Erythroblast (primary cell): ENCODE data around the gene SALL2.

Source experiments
- DNase-seq, 2 experiments: peaks; one replicate each; lab custom pipeline; 2025; lab: John Stamatoyannopoulos, UW
- GATA1 ChIP-seq: IDR thresholded peaks from 2 replicates; pipeline ENCODE4 v1.6.1; 2011; ENCODE audit warnings: low read depth, mild to moderate bottlenecking, control low read depth, low read length, moderate library complexity
- POLR2A ChIP-seq: IDR thresholded peaks from 2 replicates; pipeline ENCODE4 v1.6.1; 2011; ENCODE audit warnings: mild to moderate bottlenecking, low read length

SALL2 gene

GRCh38 chr14:21520767-21521166 is 5.4 kb downstream of the SALL2 start:
- TF ChIP-seq GATA1 (no peak), POLR2A (no peak)
- no peak for DNase-seq

- TF ChIP-seq POLR2A (no peak), GATA1 (no peak)
- no peak for DNase-seq
Observed at GRCh38 chr14:21518725-21519124, 7.4 kb downstream of the SALL2 start.

- TF ChIP-seq POLR2A (no peak), GATA1 (no peak)
- no peak for DNase-seq
Observed at GRCh38 chr14:21514341-21514740, 11.8 kb downstream of the SALL2 start.

- peak; percentile 97 to 98 for DNase-seq
- no peak for TF ChIP-seq GATA1
- peak; percentile 81 for TF ChIP-seq POLR2A
Observed at GRCh38 chr14:21510735-21511657, 15.2 kb downstream of the SALL2 start, which contains the start of gene METTL3. Gene METTL3 (minus strand): TSS chr14:21511340. CDS start chr14:21511223, 117 bp downstream.

GRCh38 chr14:21509432-21510143 is 16.6 kb downstream of the SALL2 start:
- TF ChIP-seq GATA1 (no peak), POLR2A (no peak)
- DNase-seq = no peak

- TF ChIP-seq GATA1 (no peak), POLR2A (no peak)
- DNase-seq = no peak
Observed at GRCh38 chr14:21506557-21506956, 19.6 kb downstream of the SALL2 start.

- peak; percentile 11 to 21 for DNase-seq
- TF ChIP-seq GATA1 (no peak), POLR2A (no peak)
Observed at GRCh38 chr14:21505012-21505553, 21.1 kb downstream of the SALL2 start.

GRCh38 chr14:21503376-21503775 is 22.8 kb downstream of the SALL2 start:
- no peak for TF ChIP-seq POLR2A
- no peak for TF ChIP-seq GATA1
- DNase-seq = no peak

- no peak for TF ChIP-seq GATA1
- no peak for TF ChIP-seq POLR2A
- DNase-seq = no peak
Observed at GRCh38 chr14:21501568-21501967, 24.6 kb downstream of the SALL2 start.

GRCh38 chr14:21498540-21499526 is 27.3 kb downstream of the SALL2 start:
- no peak for TF ChIP-seq POLR2A
- no peak for TF ChIP-seq GATA1
- DNase-seq = peak; percentile 60 to 69

GRCh38 chr14:21496453-21496852 is 29.7 kb downstream of the SALL2 start:
- DNase-seq = no peak
- TF ChIP-seq GATA1 = no peak
- TF ChIP-seq POLR2A = no peak

- peak in 1 of 2 experiments; percentile 33 for DNase-seq
- TF ChIP-seq GATA1 (no peak), POLR2A (no peak)
Observed at GRCh38 chr14:21494902-21495762, 31.0 kb downstream of the SALL2 start.
